ENCODE measurements around the gene NBPF11. TPM values are rescaled to one million over a fixed set of nuclear protein-coding genes. Genes with fewer than 3 reads are reported as not detected.
"Not testable (repeated sequence)": the region's sequence is repeated elsewhere in the genome, so short reads cannot be mapped to it uniquely, and the experiment has no call there.

NBPF11 gene
- total and polyA plus RNA-seq, 2 of the 8 experiments (the other 6 are each of a cell fraction or from before 2014, with no cell fraction given), result 8.7 to 9.2 TPM

DNA sequence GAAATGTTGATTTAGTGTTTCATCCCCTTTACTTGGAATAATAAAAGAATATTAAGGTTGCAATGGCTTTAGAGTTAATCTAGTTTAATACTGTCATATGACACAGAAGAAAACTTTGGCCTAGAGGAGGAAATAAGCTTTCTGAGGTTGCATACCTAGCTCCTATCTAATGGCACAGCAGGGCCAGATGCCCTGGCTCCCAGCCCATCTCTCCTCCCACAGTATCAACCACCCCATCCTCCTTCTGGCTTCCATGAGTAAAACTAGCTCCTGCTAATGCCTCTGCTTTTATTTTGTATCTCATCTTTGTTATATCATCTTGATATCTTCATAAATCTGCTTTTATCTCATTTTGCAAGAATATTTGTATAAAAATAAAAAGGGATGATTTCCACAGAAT lies 19.9 kb upstream of the NBPF11 start:
- H2BK120ac ChIP-seq (replicated peaks; ENCODE audit: low read depth, low read length); DNase-seq (ENCODE audit: low read depth in 1 of 2, low spot score in 2 of 2); H3K4me1 ChIP-seq (replicated peaks in 1 of 4; ENCODE audit: control insufficient read depth in 3 of 4, insufficient read depth in 4 of 4, low read length in 3 of 4); H2BK12ac ChIP-seq (ENCODE audit: low read depth, low read length); H2BK15ac ChIP-seq (ENCODE audit: low read length); H2AK5ac ChIP-seq (ENCODE audit: low read depth, low read length); POLR2A ChIA-PET (ENCODE audit: partially characterized antibody); H2BK5ac ChIP-seq (ENCODE audit: low read depth, low read length); H3K4me2 ChIP-seq (ENCODE audit: insufficient read depth in 1 of 2, low read depth in 2 of 2, low read length in 2 of 2); H2AFZ ChIP-seq (ENCODE audit: low read length); H4K5ac ChIP-seq (ENCODE audit: insufficient read length, low read depth, low read length); H3K9ac ChIP-seq (replicated peaks in 1 of 4; ENCODE audit: extremely low read depth in 1 of 4, low read depth in 3 of 4, low read length in 3 of 4); CTCF ChIA-PET (ENCODE audit: partially characterized antibody); FAIRE-seq; H3K27me3 ChIP-seq (replicated peaks in 1 of 4; ENCODE audit: control insufficient read depth in 3 of 4, extremely low read depth in 1 of 4, insufficient read depth in 3 of 4, low read length in 3 of 4); H3K23me2 ChIP-seq (ENCODE audit: low read depth, low read length); H3K79me2 ChIP-seq (ENCODE audit: control insufficient read depth in 1 of 2, insufficient read depth in 2 of 2, low read length in 2 of 2); H4K8ac ChIP-seq (ENCODE audit: extremely low read depth, insufficient read depth, low read length); H3K14ac ChIP-seq (ENCODE audit: insufficient read length); H3K18ac ChIP-seq (ENCODE audit: extremely low read depth, low read length); H2BK20ac ChIP-seq (ENCODE audit: low read length); H3K36me3 ChIP-seq (ENCODE audit: control insufficient read depth in 2 of 4, insufficient read depth in 4 of 4, low read length in 3 of 4); H3K4ac ChIP-seq (replicated peaks; ENCODE audit: insufficient read length, low read depth, low read length); H3K4me3 ChIP-seq (ENCODE audit: extremely low read depth in 1 of 4, insufficient read depth in 2 of 4, low read depth in 3 of 4, low read length in 4 of 4); H3K56ac ChIP-seq (replicated peaks; ENCODE audit: insufficient read length, low read depth, low read length); H3K79me1 ChIP-seq (ENCODE audit: low read depth, low read length); H4K20me1 ChIP-seq (replicated peaks in 1 of 2; ENCODE audit: control insufficient read depth in 1 of 2, insufficient read depth in 2 of 2, low read length in 2 of 2); H3K23ac ChIP-seq (ENCODE audit: insufficient read length); H3K27ac ChIP-seq (ENCODE audit: low read depth, low read length); H3K9me3 ChIP-seq (ENCODE audit: insufficient read depth in 2 of 2, low read depth in 1 of 2, low read length in 1 of 2); H4K91ac ChIP-seq (replicated peaks; ENCODE audit: insufficient read length, low read length): not testable (repeated sequence)

Data from H1 (cell line).